GM19452 (cell line): ENCODE measurements around the gene CAMK2G.
A peak's percentile ranks its signal among the peaks of the same experiment; 100 is the strongest.

Source experiments
- ATAC-seq: cut with Tn5 transposase; IDR thresholded peaks from one replicate; pipeline ENCODE4 v1.9.1; 2021; ENCODE audit not compliant: unreplicated experiment

The CAMK2G gene

GRCh38 chr10:73884017-73884416 is 9.7 kb upstream of the CAMK2G start:
- ATAC-seq: no peak

DNA sequence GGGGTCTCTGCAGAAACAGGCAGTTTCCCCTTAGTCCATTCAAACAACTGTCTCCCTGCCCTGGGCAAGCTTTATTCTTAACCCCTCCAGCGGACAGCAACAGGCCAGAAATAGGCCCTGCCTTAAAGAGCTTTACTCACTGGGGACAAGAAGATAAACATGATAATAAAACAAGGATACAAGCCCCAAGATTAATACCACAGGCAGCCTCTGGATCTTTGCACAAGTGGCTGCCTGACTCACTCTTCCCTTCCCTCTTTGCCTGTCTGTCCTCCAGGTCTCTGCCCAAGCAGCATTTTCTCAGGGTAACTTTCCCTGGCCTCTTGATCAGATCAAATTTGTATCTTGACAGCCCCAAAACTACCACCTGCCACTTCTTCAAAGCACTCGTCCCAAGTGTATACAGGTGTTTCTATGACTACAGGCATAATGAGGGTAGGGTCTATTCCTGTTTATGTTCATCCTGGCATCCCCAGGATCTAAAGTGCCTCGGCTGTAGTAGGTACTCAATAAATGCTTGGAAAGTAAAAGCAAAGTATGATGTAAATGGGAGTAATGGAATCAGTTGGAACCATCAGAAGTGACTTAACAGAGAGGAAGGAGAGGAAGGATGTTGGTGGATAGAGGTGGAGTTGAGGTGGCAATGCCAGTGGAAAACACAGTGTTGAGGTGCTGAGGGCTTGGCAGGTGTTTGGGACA is 7.0 kb upstream of the CAMK2G start:
- ATAC-seq: no peak

DNA sequence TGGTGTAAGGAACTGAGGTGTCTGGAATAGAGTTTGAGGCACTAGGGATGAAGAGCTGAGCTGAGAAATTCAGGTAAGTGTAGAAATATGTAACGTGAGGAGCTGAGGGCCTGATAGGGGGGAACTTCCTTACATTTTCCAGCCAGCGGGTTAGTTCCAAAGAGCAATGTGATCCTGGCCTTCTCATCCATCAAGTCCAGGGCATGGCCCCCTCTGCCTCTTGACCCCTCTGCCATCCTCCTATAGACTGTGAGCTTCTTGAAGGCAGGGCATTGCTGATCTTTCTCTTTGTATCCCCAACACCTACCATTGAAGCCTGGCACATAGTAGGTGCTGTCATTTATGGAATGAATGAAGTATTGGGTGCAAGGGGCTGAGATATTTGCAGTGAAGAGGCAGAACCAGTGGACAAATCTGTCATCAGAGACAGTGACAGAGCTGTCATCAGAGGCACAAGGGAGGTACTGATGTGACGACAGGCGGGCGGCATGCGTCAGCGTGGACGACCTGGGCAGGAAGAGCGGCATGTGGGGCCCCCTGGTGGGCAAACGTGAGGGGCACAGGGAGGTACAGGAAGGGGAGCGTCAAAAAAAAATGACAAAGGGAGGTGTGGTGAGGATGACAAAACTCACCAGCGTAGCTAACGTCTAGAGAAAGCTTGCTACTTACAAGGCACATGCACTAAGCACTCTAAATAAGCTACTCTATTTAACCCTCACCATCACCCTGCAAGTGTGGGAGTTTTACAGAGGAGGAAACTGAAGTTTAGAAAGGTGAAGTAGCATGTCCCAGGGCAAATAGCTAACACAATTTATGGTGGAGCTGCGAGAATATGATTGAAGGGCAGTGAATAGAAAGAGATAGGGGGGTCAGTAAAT is 5.2 kb upstream of the CAMK2G start:
- ATAC-seq: peak; percentile 84

GRCh38 chr10:73878365-73878764 is 4.0 kb upstream of the CAMK2G start:
- ATAC-seq: no peak

DNA sequence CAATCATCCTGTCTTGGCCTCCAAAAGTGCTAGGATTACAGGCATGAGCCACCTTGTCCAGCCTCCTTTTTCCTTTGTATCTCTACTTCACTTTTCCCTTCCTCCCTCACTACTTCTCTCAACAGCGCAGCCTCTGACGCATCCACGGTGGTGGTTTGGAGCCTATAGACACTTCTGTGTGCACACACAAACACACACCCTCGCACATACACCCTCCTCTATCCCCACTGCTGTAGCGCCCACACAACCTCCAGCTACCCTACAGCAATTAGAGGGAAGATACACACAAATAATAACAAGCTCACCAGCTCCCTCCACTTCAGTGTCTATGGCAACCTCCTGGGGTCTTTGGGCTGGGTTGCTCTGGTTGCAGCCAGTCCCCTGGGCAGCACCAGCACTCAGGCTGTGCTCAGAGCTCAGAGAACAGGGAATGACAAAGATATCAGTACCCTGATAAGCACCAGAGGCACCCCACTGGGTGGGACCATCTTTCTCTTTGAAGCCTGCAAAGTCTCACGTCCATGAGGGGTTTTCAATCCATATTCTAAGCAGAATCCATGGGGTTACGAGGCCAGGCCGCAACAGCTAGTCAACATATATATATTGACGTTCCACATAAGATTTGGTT is 3.3 kb upstream of the CAMK2G start:
- no peak for ATAC-seq

- ATAC-seq: no peak
Observed at GRCh38 chr10:73876971-73877370, 2.6 kb upstream of the CAMK2G start.

GRCh38 chr10:73876566-73876965 is 2.2 kb upstream of the CAMK2G start:
- no peak for ATAC-seq

GRCh38 chr10:73876157-73876556 is 1.8 kb upstream of the CAMK2G start:
- ATAC-seq: no peak

DNA sequence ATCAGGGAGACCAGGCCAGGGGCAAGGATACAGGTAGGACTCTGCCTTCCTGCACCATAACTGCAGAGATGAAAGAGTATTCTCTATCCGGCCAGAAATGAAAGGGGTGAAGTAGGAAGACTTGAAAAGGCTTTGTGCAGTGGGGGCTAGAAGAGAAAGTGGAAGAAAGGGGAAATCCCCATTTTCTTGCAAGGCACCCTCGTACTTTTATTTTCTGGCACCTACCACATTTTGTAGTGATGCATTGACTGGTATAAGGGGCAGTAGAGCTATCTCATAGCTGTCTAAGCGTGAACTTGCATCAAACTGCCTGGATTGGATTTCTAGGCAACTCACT is 752 bp upstream of the CAMK2G start:
- ATAC-seq: peak; percentile 6

GRCh38 chr10:73873838-73874215 is 528 bp downstream of the CAMK2G start:
- ATAC-seq: no peak

GRCh38 chr10:73873142-73873837 is 1.1 kb downstream of the CAMK2G start:
- ATAC-seq: no peak

GRCh38 chr10:73872190-73872710 is 2.1 kb downstream of the CAMK2G start:
- ATAC-seq: no peak

- no peak for ATAC-seq
Observed at GRCh38 chr10:73871295-73872189, 2.8 kb downstream of the CAMK2G start.

GRCh38 chr10:73868655-73869195 is 5.6 kb downstream of the CAMK2G start:
- ATAC-seq: no peak

DNA sequence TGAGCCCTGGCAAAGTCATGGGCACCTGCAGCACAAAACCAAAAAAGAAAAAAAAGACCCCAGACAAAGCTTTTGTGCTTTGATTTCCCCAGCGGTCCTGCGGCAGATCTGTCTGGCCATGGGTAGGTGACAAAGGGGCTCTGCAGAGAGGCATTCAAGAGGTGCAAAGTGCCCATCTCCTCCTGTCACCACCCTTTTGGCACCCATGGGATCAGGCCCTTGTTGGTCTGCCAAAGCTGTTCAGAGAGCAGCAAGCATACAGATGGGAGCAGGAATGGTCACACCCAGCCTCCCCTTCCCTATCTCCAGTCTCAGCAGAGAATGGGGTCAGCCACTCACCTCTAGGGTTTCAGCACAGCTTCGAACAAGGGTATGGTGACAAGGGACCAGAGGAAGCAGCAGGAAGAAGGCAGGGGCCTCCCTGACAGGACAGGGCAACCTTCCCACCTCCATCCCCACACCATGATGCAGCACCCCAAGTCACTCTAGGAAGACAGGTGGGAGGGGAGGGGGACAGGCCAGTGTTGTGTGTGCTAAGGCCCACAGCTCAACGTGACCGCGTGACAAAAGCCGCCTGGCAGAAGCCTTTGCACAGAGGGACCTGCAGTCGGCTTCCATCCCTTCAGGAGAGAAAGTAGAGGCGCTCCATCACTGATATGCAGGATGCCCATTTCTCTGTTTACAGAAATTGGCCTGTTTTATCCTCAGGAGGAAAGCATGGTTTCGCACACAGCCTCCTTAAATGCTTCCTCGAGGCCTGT is 6.3 kb downstream of the CAMK2G start:
- ATAC-seq: no peak

DNA sequence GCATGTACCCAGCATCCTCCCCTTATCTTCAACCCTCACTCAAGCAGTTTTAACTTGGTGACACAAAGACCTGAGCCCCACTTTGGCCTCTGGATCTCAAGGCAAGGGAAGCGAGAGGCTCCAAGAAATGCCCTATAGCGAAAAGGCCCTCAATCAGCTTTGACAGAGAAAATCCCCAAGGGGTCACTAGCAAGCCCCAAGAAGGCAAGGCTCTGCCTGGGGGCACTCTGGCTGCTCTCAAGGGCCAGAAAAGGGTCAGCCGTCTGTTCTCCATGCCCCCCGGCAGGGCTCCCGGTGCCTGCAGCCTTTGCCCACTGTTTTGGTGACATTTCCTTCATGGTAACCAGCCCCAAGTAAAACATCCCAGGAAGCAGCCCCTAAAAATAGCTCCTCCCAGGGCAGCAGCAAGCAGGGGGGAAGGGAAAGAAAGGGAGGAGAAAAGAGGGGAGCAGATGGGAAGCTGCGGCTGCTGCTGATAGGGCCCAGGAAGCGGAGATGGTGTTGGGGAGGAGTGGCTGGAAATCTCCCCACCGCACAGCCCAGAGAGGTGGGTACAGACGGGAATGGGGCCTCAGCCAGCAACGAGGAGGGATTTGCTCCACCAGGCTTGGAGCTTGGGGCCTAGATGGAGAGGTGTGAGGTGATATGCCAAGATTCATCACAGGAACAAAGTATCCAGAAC is 7.1 kb downstream of the CAMK2G start:
- ATAC-seq: no peak

DNA sequence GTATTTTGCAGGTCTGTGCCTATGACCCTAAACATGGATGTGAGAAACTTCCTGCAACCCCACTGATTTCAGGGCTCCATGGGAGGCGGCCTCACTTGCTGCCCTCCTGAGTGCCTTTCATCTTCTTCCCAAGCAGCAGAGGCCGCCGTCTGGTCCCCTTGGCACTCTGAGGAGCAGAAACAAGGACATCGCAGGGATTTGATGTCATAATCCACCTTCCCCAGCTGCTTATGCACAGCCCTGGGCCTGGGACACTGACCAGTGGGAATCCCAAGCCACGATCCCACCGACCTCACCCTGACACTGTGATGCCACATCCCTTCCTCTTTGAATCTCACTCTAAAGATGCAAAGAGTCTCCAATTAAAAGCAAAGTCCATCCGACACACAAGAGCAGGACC is 7.7 kb downstream of the CAMK2G start:
- no peak for ATAC-seq
